Brain pericyte (primary cell): ENCODE measurements around the gene NPLOC4.

Experiments used
- DNase-seq: peaks from one replicate; pipeline ENCODE4 v3.0.0-alpha.2; 2012; ENCODE audit warnings: low read depth, low spot score

NPLOC4 gene

GRCh38 chr17:81662002-81662401, 25.1 kb upstream of the NPLOC4 start:
- DNase-seq: no peak

DNA sequence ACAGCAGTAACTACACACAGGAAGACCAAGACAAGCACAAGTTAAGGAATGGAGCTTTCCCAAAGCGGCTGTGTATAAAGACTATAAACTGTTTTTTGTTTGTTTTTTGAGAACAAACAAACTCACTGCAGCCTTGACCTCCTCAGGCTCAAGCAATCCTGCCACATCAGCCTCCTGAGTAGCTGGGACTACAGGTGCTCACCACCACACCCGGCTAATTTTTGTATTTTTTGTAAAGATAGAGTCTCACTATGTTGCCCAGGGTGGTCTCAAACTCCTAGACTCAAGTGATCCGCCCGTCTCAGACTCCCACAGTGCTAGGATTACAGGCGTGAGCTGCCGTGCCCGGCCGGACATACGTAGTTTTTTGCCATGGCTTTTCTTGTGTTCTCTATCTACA, 23.5 kb upstream of the NPLOC4 start:
- DNase-seq: no peak

- DNase-seq: no peak
Observed at GRCh38 chr17:81659038-81659437, 22.1 kb upstream of the NPLOC4 start.

DNA sequence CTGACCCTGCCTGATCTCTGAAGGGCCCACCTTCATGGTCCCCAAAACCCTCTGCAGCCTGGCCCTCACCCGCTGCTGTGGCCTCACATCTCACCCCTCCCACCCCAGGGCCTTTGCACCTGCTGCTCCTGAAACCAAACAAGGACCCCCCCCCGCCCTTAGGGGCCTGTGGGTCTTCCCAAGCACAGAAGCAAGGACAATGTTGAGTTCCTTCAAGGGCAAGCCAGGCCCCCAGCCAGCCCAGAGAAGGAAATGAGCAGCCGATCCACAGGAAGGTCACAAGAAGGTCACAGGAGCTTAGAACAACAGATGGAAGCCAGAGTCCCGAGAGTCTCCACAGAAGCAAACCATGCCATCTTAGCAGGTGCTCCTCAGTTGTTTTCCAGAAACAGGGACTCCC, 19.9 kb upstream of the NPLOC4 start:
- no peak for DNase-seq

GRCh38 chr17:81656118-81656743, 19.3 kb upstream of the NPLOC4 start, which contains the start of gene PDE6G:
TSS of gene PDE6G (minus strand) at chr17:81656542. CDS start at chr17:81653305, 3,237 bp downstream.
- DNase-seq: no peak

GRCh38 chr17:81655378-81656117, 18.6 kb upstream of the NPLOC4 start:
- DNase-seq: no peak

DNA sequence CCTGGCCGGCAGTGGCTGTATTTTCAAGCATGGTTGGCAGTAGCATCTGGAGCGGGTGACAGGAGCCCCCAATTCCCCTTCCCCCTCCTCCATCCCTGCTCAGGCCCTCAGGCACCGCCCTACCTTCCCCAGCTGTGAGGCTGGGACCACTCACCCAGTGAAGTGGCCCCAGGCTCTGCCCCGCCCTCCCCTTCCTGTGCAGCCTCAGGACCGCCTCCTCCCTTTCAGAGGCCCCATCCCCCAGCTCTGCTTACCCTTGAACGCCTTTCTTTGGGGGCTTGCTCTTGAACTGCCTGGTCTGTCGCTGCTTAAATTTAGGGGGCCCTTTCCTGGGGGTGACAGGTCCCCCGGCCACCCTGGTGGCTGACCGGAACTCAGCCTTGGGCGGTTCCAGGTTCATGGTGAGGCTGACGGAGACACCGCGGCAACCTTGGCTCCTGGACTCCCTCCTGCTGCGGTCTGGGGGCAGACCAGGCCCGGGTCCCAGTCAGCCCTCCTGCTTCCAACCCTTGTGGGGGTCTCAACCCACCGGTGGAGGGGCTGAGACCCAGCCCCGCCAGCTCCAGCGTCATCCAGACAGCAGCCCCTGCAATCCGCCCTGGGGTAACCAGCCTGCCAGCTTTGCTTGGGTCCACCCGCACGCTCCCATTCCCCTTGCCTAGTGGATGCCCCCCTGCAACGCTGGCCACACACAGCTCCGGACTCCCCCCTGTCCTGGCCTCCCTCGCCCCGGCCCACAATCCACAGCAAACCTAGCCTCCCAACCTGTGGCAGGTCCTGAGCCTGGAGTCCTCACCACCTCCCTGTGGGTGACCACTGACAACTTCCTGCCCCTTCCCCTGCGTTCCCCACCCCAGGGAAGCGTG, 16.2 kb upstream of the NPLOC4 start:
- DNase-seq: no peak

- DNase-seq: peak; percentile 45
Observed at GRCh38 chr17:81651692-81652091, 14.8 kb upstream of the NPLOC4 start.

GRCh38 chr17:81650951-81651350, 14.0 kb upstream of the NPLOC4 start:
- no peak for DNase-seq

- no peak for DNase-seq
Observed at GRCh38 chr17:81648707-81649085, 11.8 kb upstream of the NPLOC4 start.

GRCh38 chr17:81648013-81648706, 11.2 kb upstream of the NPLOC4 start:
- no peak for DNase-seq

DNA sequence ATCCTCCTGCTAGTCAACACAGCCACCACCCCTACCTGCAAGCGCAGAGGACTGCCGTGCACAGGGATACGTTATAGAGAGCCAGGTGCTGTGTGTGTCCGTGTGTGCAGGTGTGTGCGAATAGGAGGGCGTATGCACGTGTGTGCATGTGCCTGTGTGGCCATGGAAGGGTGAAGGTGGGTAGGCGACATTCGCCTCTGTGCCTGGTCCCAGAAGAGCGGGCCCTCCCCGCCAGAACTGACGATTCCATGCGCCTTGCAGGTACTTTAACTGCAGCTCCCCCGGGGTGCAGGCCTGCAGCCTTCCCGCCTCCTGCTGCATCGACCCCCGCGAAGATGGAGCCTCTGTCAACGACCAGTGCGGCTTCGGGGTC, 10.7 kb upstream of the NPLOC4 start:
- DNase-seq: no peak

GRCh38 chr17:81646869-81647600, 10.1 kb upstream of the NPLOC4 start:
- no peak for DNase-seq

GRCh38 chr17:81644976-81645952, 8.4 kb upstream of the NPLOC4 start:
- no peak for DNase-seq

- no peak for DNase-seq
Observed at GRCh38 chr17:81644496-81644895, 7.6 kb upstream of the NPLOC4 start.

- DNase-seq: no peak
Observed at GRCh38 chr17:81641825-81642489, 5.0 kb upstream of the NPLOC4 start.

DNA sequence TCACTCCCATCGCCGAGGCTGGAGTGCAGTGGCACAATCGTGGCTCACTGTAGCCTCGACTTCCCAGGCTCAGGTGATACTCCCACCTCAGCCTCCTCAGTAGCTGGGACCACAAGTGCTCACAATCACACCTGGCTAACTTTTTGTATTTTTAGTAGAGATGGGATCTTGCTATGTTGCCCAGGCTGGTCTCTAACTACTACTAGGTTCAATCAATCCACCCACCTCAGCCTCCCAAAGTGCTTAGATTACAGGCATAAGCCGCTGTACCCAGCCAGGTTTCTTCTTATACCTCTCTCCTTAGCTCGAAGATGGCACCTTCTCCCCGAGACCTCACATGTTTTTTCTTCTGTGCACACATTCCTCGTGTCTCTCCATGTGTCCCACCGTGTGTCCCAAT, 3.1 kb upstream of the NPLOC4 start:
- DNase-seq: no peak

DNA sequence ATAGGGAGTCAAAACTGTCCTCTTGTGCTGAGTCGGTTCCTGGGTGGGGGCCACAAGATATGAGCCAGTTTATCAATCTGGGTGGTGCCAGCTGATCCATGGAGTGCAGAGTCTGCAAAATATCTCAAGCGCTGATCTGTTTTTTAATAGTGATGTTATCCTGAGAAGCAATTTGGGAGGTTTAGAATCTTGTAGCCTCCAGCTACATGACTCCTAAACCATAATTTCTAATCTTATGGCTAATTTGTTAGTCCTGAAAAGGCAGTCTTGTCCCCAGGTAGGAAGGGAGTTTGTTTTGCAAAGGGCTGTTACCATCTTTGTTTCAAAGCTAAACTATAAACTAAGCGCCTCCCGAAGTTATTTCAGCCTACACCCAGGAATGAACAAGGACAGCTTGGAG, 1.8 kb upstream of the NPLOC4 start:
- DNase-seq: no peak

DNA sequence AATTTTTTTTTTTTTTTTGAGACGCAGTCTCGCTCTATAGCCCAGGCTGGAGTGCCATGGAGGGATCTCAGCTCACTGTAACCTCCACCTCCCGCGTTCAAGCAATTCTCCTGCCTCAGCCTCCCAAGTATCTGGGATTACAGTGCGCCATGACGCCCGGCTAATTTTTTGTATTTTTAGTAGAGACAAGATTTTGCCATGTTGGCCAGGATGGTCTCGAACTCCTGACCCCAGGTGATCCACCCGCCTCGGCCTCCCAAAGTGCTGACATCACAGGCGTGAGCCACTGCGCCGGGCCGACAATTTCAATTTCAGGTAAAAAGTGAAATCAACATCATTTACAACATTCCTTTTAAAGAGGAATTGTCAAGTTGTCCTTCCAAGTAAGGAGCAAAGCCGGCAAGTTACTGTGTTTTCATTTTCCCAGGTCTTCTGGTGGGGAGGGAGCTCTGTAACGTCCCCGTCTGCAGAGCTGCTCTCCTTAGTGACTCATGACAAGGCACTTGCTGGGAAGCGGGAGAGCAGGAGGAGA, 873 bp downstream of the NPLOC4 start:
- no peak for DNase-seq
